Endothelial cell (in vitro differentiated cells): ENCODE data around the gene ADGRF3. TPM values are rescaled to one million over a fixed set of nuclear protein-coding genes. Genes with fewer than 3 reads are reported as not detected.
"Not testable (repeated sequence)": the region's sequence is repeated elsewhere in the genome, so short reads cannot be mapped to it uniquely, and the experiment has no call there.

Experiments
- DNase-seq: peaks from one replicate; pipeline ENCODE4 v3.0.0; 2021; ENCODE audit warnings: low spot score
- H3K27ac Mint-ChIP-seq: one replicate; pipeline ENCODE4 v1.8.0; 2021; ENCODE audit warnings: mixed read lengths, inconsistent platforms; ENCODE audit not compliant: unreplicated experiment
- H3K27me3 Mint-ChIP-seq: one replicate; pipeline ENCODE4 v1.8.0; 2021; ENCODE audit warnings: mild to moderate bottlenecking, moderate library complexity, mixed read lengths, inconsistent platforms; ENCODE audit not compliant: unreplicated experiment
- H3K36me3 Mint-ChIP-seq: one replicate; pipeline ENCODE4 v1.8.0; 2021; ENCODE audit warnings: mild to moderate bottlenecking, low read depth, mixed read lengths, inconsistent platforms; ENCODE audit not compliant: unreplicated experiment
- H3K4me1 Mint-ChIP-seq: one replicate; pipeline ENCODE4 v1.8.0; 2021; ENCODE audit warnings: mild to moderate bottlenecking, mixed read lengths, inconsistent platforms; ENCODE audit not compliant: unreplicated experiment
- H3K4me3 Mint-ChIP-seq: one replicate; pipeline ENCODE4 v1.8.0; 2021; ENCODE audit warnings: mild to moderate bottlenecking, mixed read lengths, inconsistent platforms; ENCODE audit not compliant: unreplicated experiment
- H3K9me3 Mint-ChIP-seq: one replicate; pipeline ENCODE4 v1.8.0; 2021; ENCODE audit warnings: mixed read lengths, inconsistent platforms; ENCODE audit not compliant: unreplicated experiment
- CTCF ChIP-seq: fragments of 200-600 bp; sonication (generic); IDR thresholded peaks from one replicate; pipeline ENCODE4 v1.5.0; 2021; ENCODE audit warnings: antibody characterized with exemption; ENCODE audit not compliant: unreplicated experiment
- total RNA-seq: library from RNA; stranded (reverse); fragmentation: NEBNext Ultra II Directional; extraction: Animal tissue kit (Norgen Biotek cat#: 25700); gene quantifications from one replicate; pipeline ENCODE4 v1.2.1, GENCODE V29; 2021; ENCODE audit not compliant: unreplicated experiment

The ADGRF3 gene
- total RNA-seq, 1 donor from 2014 or later: 4.9 TPM

DNA sequence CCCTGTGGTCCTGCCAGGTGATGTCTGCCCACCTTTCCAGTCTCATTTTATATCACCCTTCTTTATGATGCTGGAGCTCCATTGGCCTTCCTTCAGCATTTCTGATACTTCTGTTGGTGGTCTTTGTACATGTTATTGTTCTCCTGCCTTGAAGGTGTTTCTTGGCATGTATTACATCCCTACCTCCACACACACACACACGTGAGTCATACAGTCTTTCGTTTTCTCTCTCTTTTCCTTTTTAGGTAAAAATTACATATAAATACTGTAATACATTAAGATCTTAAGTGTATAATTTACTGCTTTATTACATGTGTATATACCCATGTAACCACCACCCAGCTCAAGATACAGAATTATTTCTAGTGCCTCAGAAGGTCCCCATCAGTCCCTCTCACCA is 10.2 kb upstream of the ADGRF3 start:
- H3K27me3 Mint-ChIP-seq: no peaks in the 10 kb centered on the region
- H3K4me3 Mint-ChIP-seq: no peak overlapping the region
- no peaks in the 10 kb centered on the region for H3K9me3 Mint-ChIP-seq
- no peak overlapping the region for H3K27ac Mint-ChIP-seq
- DNase-seq: no peak
- H3K36me3 Mint-ChIP-seq: no peaks in the 10 kb centered on the region
- no peak for TF ChIP-seq CTCF
- no peaks in the 10 kb centered on the region for H3K4me1 Mint-ChIP-seq

DNA sequence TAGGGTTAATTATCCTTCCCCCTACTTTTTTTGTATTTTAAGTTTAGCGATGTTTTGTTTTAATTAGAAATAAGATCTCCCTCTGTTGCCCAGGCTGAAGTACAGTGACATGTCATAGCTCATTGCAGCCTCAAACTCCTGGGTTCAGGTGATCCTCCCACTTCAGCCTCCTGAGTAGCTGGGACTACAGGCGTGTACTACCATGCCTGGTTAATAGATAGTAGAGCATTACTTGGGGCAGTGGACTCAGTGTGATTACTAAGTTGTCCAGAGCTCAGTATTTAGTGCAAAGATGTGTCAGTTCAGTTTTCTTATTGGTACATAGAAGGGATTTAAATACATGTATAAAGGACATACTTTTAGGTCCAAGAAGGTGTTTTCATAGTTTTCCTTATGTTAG is 9.5 kb upstream of the ADGRF3 start:
- H3K27me3 Mint-ChIP-seq: no peaks in the 10 kb centered on the region
- no peak overlapping the region for H3K27ac Mint-ChIP-seq
- H3K36me3 Mint-ChIP-seq: no peaks in the 10 kb centered on the region
- no peaks in the 10 kb centered on the region for H3K4me1 Mint-ChIP-seq
- DNase-seq: no peak
- no peak for TF ChIP-seq CTCF
- no peaks in the 10 kb centered on the region for H3K9me3 Mint-ChIP-seq
- H3K4me3 Mint-ChIP-seq: no peak overlapping the region

- Mint-ChIP-seq H3K27ac (no peak overlapping the region), H3K9me3 (no peaks in the 10 kb centered on the region), H3K4me1 (no peaks in the 10 kb centered on the region), H3K36me3 (no peaks in the 10 kb centered on the region), H3K4me3 (no peak overlapping the region), H3K27me3 (no peaks in the 10 kb centered on the region)
- TF ChIP-seq CTCF: no peak
- DNase-seq: no peak
Measured at GRCh38 chr2:26355038-26355995, 8.7 kb upstream of the ADGRF3 start.

GRCh38 chr2:26354469-26354868 is 7.9 kb upstream of the ADGRF3 start:
- not testable (repeated sequence) for H3K9me3 Mint-ChIP-seq, H3K4me1 Mint-ChIP-seq, H3K36me3 Mint-ChIP-seq, DNase-seq, H3K27me3 Mint-ChIP-seq, H3K27ac Mint-ChIP-seq, H3K4me3 Mint-ChIP-seq

GRCh38 chr2:26352892-26353291 is 6.3 kb upstream of the ADGRF3 start:
- Mint-ChIP-seq H3K4me3 (peak overlapping the region; percentile 10), H3K9me3 (no peaks in the 10 kb centered on the region), H3K4me1 (peaks cover 5% of the 10 kb centered on the region), H3K27ac (no peak overlapping the region), H3K36me3 (no peaks in the 10 kb centered on the region), H3K27me3 (peaks cover 1% of the 10 kb centered on the region)
- no peak for DNase-seq
- TF ChIP-seq CTCF: no peak
